IPS-NIHi11 (cell line): ENCODE results near the gene LRCH3.

Experiments
- DNase-seq: peaks from one replicate; pipeline ENCODE4 v3.0.0; 2012; ENCODE audit warnings: mixed read lengths, low spot score

LRCH3 gene

DNA sequence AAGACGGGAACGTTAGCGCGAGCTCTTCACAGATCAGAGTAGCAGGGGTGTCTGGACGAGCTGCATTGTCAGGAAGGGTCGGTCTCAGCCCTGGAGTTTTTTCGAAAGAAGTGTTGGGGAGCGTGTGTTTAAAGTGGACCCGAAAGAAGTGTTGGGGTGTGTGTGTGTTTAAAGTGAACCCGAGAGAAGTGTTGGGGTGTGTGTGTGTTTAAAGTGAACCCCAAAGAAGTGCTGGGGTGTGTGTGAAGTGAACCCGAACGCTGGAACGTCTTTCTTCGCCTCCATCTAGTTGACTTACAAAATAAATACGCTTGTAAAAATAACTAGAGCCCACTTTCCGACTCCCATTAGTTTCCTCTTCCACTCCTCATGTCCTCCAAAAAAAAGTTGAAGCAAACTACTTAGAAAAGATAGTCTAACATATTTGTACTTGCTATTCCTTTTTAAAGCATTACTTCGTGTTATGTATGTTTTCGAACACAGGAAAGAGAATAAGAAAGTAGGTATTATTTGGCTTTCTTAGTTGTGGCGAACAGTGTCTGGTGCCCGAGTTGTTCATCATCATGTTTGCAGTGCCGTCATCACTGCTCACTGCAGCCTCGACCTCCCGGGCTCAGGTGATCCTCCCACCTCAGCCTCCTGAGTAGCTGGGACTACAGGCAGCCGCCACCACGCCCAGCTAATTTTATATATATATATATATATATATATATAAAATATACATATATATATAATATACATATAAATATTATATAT lies 1.0 kb downstream of the LRCH3 start:
- DNase-seq = no peak

DNA sequence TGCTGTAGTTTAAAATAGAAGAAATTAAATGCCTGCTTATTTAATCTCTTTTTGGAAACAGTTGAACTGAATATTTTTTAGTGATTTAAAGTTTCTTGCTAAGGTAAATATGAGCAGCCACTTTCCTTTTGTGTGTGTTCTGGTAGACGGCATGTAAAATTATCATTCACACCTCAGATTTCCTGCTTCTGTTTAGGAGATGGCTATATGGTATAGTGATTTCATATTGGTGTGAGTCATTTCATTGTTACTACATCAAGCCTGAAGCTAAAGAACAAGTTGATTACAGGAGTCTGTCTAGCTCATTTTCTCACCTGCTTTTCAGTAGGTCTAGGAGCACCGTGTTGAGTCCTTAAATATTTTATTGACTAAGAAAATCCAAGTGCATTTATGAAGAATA lies 2.2 kb downstream of the LRCH3 start:
- DNase-seq = no peak

DNA sequence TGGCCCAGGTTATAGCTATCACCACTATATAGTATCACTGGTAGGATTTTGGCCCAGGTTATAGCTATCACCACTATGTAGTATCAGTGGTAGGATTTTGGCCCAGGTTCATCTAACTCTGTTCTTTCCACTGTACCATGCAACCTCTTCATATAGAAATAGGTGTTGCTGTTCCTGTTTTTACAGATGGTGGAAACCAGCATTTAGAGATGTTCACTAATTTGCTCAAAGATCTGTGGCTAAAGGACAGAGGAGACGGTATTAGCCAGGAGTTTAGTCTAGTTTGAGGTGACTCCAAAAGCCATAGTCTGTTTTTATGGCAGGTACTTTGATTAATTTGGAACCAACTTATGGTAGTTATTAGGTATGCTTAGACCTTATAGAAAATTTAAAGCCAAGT lies 3.1 kb downstream of the LRCH3 start:
- DNase-seq = no peak

DNA sequence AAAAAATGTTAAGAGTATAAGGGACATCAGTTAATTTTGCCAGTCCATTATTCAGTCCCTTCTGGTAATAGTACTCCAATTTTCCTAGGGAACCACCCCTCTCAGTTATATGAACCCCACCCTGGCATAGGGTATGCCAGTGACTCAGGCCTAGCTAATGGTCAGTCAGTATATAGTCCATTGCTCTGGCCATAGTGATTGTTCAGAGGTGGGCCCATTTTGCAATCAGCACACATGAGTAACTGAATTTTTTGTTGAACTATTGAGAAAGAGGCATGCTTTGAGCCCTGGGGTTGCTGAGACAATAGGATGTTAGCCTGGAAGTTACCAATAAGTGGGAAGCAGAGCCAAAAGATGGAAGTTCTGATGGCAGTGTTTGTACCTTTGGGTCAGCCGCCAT lies 4.1 kb downstream of the LRCH3 start:
- no peak for DNase-seq

DNA sequence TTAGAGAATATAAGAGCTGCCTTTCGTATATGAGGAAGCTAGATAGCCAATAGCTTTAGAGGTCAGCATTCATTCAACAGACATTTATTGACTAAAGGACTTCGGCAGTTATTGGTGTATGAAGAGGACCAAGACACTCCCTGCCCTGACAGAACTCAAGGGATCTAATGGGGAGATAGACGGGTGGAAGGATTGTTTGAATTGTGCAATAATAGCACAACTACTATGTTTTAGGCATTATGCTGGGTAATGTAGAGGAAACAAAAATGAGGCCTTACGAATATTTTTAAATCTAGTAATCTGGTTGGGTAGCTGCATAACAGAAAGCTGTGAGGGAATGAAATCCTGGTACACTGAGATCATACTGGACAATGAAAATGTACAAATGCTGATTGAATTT lies 5.0 kb downstream of the LRCH3 start:
- no peak for DNase-seq

DNA sequence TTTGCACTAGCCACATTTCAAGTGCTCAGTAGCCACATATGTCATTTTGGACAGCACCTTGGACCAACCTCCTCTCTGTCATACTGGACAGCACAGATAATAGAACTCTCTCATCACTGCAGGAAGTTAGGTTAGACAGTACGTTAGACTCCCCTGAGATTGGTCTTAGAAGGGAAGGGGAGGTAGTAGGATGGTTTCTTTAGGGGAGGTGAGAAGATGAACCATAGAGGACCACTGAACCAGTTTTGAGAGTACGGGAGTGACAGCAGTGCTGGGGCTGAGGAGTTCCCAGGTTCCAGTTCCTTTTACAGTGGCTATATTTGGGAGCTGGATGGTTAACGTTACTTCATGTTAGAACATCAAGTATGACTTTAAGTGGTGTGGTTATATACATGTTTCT lies 7.8 kb downstream of the LRCH3 start:
- no peak for DNase-seq

DNA sequence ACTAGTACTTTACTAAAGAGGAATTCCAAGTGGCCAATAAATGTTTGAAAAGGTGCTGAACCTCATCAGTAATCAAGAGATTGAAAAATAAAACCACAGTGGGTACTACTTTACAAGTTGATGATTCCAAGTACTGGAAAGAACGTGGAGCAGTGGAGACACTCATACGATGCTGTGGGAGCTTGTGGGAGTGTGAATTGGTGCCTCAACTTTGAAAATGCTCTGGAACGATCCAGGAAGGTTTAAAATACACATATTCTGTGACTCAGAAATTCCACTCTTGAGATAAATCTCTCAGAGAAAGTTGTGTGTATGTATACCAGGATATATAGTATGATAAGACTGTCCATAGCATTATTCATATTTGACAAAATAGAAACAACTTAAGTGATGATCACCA lies 9.3 kb downstream of the LRCH3 start:
- DNase-seq = no peak

DNA sequence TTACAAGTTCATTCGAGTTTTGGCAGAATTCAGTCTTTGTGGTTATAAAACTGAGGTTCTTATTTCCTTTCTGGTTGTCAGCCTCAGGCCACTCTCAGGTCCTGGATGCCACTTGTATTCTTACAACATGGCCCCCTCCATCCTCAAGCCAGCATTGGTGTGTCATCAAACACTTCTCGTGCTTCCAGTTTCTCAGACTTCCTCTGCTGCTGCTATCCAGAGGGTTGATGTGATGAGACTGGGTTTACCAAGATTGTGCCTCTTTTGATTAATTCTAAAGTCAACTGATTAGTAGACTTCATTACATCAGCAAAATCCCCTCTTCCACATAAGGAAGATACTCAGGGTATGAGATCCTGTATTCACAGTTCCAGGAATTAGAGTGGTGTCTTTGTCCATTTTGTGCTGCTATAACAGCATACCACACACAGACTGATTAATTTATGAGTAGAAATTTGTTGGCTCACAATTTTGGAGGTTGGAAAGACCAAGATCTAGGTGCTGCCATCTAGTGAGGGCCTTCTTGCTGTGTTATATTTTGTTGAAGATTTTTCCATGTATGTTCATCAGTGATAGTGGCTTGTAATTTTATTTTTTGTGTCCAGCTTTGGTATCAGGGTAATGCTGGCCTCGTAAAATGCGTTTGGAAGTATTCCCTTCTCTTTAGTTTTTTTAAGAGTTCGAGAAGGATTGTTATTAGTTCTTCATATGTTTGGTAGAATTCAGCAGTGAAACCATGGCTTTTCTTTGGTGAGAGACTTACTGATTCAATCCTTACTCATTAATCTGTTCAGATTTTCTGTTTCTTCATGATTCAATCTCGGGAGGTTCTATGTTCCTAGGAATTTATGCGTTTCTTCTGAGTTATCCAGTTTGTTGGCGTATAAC lies 11.1 kb downstream of the LRCH3 start:
- DNase-seq = no peak

DNA sequence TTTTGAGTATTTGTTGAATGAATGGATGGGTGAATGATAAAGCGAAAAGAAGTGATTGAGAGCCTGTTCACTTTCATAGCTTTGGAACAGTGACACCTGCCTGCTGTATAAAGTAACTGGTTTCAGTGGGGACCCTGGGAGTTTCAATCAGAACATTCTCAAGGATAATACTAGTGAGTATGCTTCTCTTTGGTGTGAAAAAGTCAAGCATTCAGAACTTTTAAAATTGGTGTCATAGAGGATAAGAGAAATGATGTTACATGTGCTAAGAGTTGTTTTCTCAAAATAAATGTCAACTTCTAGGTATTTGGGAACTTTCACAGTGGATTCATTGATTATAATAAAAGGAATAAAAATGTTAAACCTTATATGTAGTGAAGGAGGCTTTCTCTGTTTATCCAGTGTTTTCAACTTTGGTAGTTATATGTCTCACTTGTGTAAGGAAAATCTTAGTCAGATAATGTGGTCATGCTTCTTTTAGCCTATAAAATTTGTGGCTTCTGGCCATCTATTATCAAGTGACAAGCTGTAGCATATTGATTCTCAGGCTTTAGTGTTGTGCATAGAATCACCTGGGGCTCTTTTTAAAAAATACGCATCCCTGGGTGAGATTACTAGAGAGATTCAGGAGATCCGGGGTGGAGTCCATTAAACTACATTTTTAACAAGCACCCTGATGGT lies 11.9 kb downstream of the LRCH3 start:
- DNase-seq = no peak

DNA sequence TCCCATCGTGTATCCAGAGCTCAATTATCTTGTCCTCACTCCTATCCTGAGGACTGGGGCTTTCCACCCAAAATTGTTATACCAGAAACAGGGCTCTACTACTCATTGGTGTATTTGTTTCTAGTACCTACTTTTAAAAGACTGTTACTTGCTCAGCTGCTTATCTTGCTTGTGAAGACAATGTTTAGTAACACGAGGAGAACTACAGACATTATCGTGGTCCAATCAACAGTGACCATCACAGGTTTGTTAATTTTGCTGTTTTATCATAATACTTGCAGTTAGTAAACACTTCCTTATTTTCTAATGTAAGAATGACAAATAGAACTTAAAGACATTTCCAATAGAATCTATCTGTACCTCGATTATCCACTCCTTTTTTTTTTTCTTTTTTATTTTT lies 13.5 kb downstream of the LRCH3 start:
- DNase-seq = no peak

DNA sequence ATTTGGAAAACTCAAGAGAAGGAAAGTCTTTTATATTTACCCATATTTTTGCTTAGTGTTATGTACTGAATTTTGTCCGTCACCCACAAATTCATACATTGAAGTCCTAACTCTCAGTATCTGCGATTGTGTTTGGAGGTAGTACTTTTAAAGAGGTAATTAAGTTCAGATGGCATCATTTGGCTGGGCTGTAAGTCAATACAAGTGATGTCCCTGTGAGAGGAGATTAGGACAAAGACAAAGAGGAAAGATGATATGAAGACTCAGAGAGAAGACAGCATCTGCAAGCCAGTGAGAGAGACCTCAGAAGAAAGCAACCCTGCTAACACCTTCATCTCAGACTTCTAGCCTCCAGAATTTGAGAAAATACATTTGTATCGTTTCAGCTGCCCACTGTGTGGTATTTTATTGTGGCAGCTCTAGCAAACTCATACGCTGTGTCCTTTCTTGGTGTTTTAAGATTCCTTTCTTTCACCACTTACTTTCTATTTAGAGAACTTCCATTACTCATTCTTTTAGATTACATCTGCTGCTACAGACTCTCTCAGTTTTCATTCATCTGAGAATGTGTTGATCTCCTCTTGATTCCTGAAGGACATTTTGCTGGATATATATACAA lies 17.0 kb downstream of the LRCH3 start:
- no peak for DNase-seq

DNA sequence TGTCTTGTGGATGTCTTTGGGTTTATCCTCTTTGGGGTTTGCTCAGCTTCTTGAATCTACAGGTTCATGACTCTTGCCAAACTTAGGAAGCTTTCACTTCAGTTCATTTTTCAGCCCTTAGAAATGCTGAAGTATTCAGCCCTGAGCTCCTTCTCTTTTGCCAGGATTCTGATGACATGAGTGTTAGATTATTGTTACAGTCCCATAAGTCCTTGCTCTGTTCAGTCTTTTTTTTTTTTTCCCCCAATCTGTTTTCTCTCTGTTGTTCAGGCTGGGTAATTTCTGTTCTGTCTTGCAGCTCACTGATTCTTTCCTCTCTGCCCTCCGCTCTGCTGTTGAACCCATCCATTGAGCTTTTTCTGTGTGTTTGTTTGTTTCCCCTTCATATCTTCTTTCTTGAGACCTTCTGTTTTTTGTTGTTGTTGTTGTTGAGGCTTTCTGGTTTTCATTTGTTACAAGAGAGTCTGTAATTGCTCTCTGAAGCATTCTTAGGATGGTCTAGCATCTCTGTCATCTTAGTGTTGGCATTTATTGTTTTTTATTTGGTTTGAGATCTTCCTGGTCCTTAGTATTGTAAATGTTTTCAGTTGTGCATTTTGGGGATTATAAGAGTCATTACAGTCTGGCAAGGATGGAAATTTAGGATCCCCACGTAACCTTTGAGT lies 18.4 kb downstream of the LRCH3 start:
- DNase-seq = no peak

DNA sequence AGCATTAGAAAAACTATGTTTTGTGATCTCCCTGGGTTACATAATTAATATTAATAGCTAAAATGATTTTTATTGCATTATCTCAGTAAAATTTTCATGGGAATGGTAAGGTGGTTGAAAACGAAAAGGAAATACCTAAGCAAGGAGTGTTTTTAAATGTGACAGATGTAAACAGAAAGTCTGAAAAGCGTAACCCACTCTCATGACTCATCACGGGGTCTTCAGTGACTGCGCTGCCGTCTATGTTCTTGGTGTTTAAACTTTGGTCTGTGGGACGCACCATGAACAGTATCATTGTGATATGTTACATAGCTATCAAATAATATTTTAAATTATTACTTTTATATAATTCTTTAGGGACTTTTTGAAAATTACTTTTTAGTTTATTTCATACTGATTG lies 19.8 kb downstream of the LRCH3 start:
- DNase-seq = no peak

DNA sequence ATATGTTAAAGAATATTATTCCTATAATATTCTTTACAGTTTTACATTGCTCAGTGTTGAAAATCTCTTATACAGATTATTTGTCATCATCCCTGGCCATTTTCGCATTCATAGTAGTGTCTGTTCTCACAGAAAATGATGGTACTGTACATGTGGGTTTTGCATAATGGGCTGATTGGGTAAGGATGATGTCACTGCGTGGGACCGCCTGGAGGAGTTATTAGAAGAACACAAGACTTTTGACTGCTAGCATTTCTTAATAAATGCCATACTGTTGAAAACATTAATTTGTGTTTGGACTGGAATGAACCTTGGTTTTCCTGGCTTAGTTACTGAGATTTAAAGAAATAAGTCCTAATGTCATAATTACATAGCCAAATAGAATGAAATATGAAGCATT lies 20.3 kb downstream of the LRCH3 start:
- DNase-seq = no peak

DNA sequence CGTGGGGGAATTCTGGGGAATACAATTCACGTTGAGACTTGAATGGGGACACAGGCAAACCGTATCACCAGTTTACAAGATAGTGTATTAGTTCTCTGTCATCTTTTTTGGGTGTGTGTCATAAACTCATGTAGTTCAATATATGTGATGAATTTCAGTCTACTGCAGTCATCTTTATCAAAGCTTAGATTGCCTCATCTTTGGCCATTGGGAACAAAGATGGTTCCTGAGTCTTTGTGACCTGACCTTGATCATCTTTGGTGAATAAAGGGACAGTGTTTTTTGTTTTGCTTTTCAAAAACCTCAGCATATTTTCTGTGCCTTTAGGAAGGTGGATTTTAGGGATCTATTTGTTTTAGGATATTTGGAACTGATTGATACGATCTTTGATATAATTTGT lies 23.3 kb downstream of the LRCH3 start:
- no peak for DNase-seq

DNA sequence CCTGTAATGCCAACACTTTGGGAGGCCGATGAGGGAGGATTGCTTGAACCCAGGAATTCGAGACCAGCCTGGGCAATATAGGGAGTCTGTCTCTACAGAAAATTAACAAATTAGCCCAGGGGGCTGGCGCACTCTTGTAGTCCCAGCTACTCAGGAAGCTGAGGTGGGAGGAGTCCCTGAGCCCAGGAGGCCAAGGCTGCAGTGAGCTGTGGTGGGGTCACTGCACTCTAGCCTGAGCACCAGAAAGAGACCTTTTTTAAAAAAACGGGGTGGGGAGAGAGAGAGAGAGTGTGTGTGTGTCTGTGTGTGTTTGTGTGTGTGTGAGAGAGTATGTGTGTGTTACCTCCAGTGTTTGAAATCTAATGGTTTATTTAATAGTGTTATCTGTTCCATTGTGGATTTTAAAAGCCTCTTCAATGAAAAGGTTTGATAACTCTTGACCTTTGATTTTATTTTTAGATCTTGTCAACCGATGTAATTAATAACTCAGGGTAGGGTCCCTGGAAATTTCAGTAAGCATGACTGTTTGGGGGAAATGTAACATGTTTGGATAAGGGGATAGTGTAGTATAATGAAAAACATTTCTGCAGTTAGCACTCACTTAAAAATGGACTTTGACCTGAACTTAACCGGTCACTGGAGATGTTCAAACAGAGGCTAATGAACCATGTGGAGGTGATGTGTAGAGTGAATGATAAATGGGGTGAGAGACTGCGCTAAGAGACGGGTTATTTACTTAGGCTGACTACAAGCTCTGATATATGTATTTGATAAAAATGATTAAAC lies 29.7 kb downstream of the LRCH3 start:
- DNase-seq = no peak

DNA sequence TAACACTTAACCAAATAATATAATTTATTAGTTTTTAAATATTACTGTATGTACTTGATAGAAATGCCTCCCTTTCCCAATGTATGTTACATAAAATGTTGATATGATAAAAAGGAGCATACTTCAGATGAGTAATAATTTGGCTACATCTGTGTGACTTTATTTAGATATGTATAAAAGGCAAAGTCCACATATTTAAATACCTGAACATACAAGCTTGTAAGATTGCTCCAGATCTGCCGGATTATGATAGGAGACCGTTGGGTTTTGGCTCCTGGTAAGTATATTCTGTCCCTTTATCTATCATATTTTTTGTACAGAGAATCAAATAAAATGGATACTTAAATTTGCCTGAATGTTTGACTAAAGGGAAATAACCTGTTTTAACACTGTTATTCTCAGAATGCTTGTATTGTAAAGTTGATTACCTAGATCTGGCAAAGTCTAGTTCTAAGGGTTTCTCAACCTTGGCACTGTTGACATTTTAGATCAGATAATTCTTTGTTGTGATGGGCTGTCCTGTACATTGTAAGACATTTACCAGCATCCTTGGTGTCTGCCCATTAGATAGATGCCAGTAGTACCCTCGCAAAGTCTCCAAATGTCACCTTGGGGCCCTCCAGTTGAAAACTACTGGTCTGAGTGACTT lies 38.5 kb downstream of the LRCH3 start:
- no peak for DNase-seq

DNA sequence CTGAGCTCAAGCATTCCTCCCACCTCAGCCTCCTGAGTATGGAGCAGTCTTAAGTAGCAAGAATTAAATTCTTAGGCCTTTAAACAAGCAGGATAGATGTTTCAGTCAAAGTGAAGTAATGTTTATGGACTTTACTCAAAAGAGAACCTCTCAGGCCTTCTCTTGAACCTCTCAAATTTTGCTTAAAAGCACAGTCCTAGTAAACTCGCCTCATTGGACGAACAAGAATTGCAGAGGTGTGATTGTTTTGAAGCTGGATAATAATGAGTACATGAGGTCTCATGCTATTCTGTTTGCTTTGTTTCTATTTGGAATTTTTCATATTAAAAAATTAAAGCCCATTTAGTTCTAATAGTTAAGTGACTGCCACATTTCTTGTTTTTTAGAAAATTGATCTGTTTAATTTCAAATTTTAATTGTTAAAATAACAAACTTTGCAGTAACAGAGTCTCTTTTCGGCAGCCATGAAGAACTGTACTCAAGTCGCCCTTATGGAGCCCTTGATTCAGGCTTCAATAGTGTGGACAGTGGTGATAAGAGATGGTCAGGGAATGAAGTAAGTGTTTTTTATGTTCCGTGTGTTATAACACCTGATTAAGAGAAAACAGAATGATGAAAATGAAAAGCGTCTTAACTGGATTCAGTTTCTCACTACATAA lies 39.4 kb downstream of the LRCH3 start:
- DNase-seq = no peak

DNA sequence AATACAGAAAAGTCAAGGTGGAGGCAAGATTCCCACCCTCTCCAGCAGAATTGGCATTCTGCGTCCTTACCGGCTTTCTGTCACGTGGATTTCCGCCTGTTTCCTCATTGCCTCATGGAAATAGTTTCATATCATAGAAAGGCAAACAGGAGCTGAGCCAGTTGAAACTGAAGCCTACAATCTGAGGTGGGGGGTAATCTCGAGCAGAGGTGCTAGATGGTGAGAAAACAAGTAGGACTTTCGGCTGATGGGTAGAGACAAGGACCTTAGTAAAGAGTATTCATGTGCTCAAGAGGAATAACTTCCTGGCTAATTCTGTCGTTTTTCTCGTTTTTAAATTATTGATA lies 39.9 kb downstream of the LRCH3 start:
- DNase-seq = no peak
